ENCODE results near the gene ACOT13.

- TF ChIP-seq CTCF (IDR thresholded peaks at IDR 0.05; ENCODE audit: low read length) (no peak), EZH2 (IDR thresholded peaks at IDR 0.05; ENCODE audit: borderline replicate concordance, low read length) (no peak)
Observed at GRCh38 chr6:24740861-24741260, 74.0 kb downstream of the ACOT13 start.
